Pulmonary artery endothelial cell (primary cell): ENCODE data around the gene AIFM3. TPM values are rescaled to one million over a fixed set of nuclear protein-coding genes. Genes with fewer than 3 reads are reported as not detected.

Source experiments
- DNase-seq: peaks from one replicate; pipeline ENCODE4 v3.0.0-alpha.2; 2011; ENCODE audit warnings: low read depth, low spot score
- total RNA-seq: library from RNA; depleted of rRNA; stranded (reverse); fragments of >200 nt; gene quantifications from 2 replicates; pipeline ENCODE4 v1.2.3, GENCODE V29; 2014

The AIFM3 gene
- total RNA-seq, 1 donor from 2014 or later = 0.07 TPM

- DNase-seq = no peak
These were observed 59.0 kb downstream of the AIFM3 start for GRCh38 chr22:21025763-21026755.

- DNase-seq = no peak
These were observed 60.0 kb downstream of the AIFM3 start for GRCh38 chr22:21026783-21027692.

GRCh38 chr22:21028277-21029251 is 61.5 kb downstream of the AIFM3 start:
- no peak for DNase-seq

- DNase-seq = no peak
These were observed 62.5 kb downstream of the AIFM3 start for GRCh38 chr22:21029486-21030025.

- no peak for DNase-seq
These were observed 63.0 kb downstream of the AIFM3 start for GRCh38 chr22:21030032-21030431.

Other genes starting within 250 kb of the AIFM3 start
- 0.59 and 2.8 TPM in 2 replicates for gene SERPIND1, start 193.1 kb upstream of the AIFM3 start, total RNA-seq
- gene PI4KA, start 108.4 kb upstream of the AIFM3 start, total RNA-seq = 22.1 and 27.1 TPM in 2 replicates
- 7.5 and 7.9 TPM in 2 replicates for gene SNAP29, start 108.2 kb upstream of the AIFM3 start, total RNA-seq
- 45.7 and 58.2 TPM in 2 replicates for gene CRKL, start 49.8 kb upstream of the AIFM3 start, total RNA-seq
- 51.1 and 69.5 TPM in 2 replicates for gene LZTR1, start 15.0 kb downstream of the AIFM3 start, total RNA-seq
- gene THAP7, start 34.9 kb downstream of the AIFM3 start, total RNA-seq = 16.2 and 18.8 TPM in 2 replicates
- gene P2RX6, start 47.9 kb downstream of the AIFM3 start, total RNA-seq = 0.07 TPM in 1 of 2 replicates, not detected in the other
- gene SLC7A4, start 65.3 kb downstream of the AIFM3 start, total RNA-seq = not detected in 2 replicates
- gene LRRC74B, start 78.7 kb downstream of the AIFM3 start, total RNA-seq = not detected in 2 replicates